Measurements from ENCODE around the gene CASK.
"Not testable (repeated sequence)": the region's sequence is repeated elsewhere in the genome, so short reads cannot be mapped to it uniquely, and the experiment has no call there.

Gene CASK

GRCh38 chrX:41728125-41728524, 195.2 kb downstream of the CASK start:
- no peak for DNase-seq

- DNase-seq = no peak
Measured at GRCh38 chrX:41723826-41724225, 199.5 kb downstream of the CASK start, which contains the start of gene GPR82. Gene GPR82, plus strand, starts transcription at chrX:41724181. Its CDS starts 2,846 bp downstream, at chrX:41727027.

GRCh38 chrX:41722816-41723618, 200.3 kb downstream of the CASK start:
- DNase-seq = no peak

GRCh38 chrX:41722214-41722613, 201.1 kb downstream of the CASK start:
- no peak for DNase-seq

- no peak for DNase-seq
Measured at GRCh38 chrX:41721590-41721989, 201.8 kb downstream of the CASK start.

GRCh38 chrX:41720125-41720779, 203.1 kb downstream of the CASK start:
- no peak for DNase-seq

- DNase-seq = not testable (repeated sequence)
Measured at GRCh38 chrX:41719610-41720009, 203.7 kb downstream of the CASK start.

GRCh38 chrX:41718481-41719235, 204.7 kb downstream of the CASK start:
- no peak for DNase-seq

- DNase-seq = no peak
Measured at GRCh38 chrX:41716767-41717473, 206.4 kb downstream of the CASK start.

- DNase-seq = no peak
Measured at GRCh38 chrX:41716222-41716621, 207.1 kb downstream of the CASK start.

- DNase-seq = no peak
Measured at GRCh38 chrX:41711021-41711667, 212.2 kb downstream of the CASK start.

GRCh38 chrX:41708486-41708885, 214.9 kb downstream of the CASK start:
- no peak for DNase-seq

- DNase-seq = no peak
Measured at GRCh38 chrX:41707218-41707617, 216.1 kb downstream of the CASK start.

- peak; percentile 75 for DNase-seq
Measured at GRCh38 chrX:41705680-41706374, 217.5 kb downstream of the CASK start.

GRCh38 chrX:41705042-41705441, 218.3 kb downstream of the CASK start:
- peak; percentile 15 for DNase-seq

GRCh38 chrX:41703574-41704029, 219.8 kb downstream of the CASK start:
- no peak for DNase-seq

GRCh38 chrX:41695426-41695825, 227.9 kb downstream of the CASK start:
- no peak for DNase-seq

- DNase-seq = no peak
Measured at GRCh38 chrX:41693024-41693423, 230.3 kb downstream of the CASK start.

GRCh38 chrX:41692162-41692749, 231.1 kb downstream of the CASK start:
- no peak for DNase-seq

GRCh38 chrX:41689711-41690110, 233.6 kb downstream of the CASK start:
- DNase-seq = no peak

GRCh38 chrX:41688835-41689234, 234.5 kb downstream of the CASK start, which contains the start of gene GPR34:
Gene GPR34, plus strand, starts transcription at chrX:41688973. Its CDS starts 6,661 bp downstream, at chrX:41695634.
- DNase-seq = no peak

Data from RPMI8226 (cell line).